ENCODE results near the gene UQCR10.

UQCR10 gene

DNA sequence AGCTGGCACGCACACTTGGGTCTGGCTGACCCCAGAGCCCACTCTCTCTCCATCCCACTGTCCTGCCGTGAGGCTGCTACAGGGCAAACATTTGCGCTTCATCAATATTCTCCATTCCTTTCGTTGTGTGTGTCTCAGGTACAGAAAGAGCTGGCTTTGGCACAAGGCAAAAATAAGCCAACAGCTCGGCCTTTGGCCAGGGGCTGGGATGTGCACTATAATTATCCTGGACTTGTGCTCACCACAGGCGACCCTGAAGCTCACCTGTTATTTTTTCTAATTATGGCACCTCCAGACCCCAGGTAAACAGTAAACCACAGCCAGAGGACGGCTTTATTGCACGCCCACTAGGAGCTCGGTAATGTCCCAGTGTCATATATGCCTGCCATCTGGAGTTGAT is 11.3 kb upstream of the UQCR10 start:
- H3K36me3 ChIP-seq (ENCODE audit: insufficient read depth): no peaks in the 10 kb centered on the region
- H3K4me3 ChIP-seq (IDR thresholded peaks at IDR 0.05; ENCODE audit: insufficient read depth, low read depth, low read length): no peak overlapping the region
- H4K20me1 ChIP-seq (ENCODE audit: insufficient read depth): no peaks in the 10 kb centered on the region
- H2AFZ ChIP-seq (ENCODE audit: low read depth): no peak overlapping the region
- no peak overlapping the region for H3K27ac ChIP-seq
- no peak overlapping the region for H3K9ac ChIP-seq
- no peak overlapping the region for H3K4me2 ChIP-seq
- TF ChIP-seq, protein P1, sequence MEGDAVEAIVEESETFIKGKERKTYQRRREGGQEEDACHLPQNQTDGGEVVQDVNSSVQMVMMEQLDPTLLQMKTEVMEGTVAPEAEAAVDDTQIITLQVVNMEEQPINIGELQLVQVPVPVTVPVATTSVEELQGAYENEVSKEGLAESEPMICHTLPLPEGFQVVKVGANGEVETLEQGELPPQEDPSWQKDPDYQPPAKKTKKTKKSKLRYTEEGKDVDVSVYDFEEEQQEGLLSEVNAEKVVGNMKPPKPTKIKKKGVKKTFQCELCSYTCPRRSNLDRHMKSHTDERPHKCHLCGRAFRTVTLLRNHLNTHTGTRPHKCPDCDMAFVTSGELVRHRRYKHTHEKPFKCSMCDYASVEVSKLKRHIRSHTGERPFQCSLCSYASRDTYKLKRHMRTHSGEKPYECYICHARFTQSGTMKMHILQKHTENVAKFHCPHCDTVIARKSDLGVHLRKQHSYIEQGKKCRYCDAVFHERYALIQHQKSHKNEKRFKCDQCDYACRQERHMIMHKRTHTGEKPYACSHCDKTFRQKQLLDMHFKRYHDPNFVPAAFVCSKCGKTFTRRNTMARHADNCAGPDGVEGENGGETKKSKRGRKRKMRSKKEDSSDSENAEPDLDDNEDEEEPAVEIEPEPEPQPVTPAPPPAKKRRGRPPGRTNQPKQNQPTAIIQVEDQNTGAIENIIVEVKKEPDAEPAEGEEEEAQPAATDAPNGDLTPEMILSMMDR (conservative IDR thresholded peaks at IDR 0.05; ENCODE audit: low read depth, low read length): no peak
- H3K4me1 ChIP-seq (ENCODE audit: low read depth, poor library complexity, severe bottlenecking): no peaks in the 10 kb centered on the region
- H3K27me3 ChIP-seq (ENCODE audit: insufficient read depth, low read depth): no peaks in the 10 kb centered on the region
- no peaks in the 10 kb centered on the region for H3K79me2 ChIP-seq (ENCODE audit: insufficient read depth, low read depth)

DNA sequence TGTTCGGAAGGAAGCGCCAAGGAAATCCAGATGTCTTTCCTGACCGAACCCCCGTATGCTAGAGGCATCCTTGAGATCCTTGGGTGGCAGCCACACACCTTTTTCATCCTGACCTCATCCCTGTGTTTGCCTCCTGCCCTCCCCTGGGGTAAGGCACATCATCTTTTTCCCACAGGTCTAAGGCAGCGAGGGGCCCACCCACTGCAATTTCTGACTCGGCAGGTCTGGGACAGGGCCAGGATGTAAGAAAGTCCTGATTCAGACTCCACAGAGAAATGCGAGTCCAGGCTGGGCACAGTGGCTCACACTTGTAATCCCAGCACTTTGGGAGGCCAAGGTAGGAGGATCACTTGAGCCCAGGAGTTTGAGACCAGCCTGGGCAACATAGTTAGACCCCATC is 10.8 kb upstream of the UQCR10 start:
- no peaks in the 10 kb centered on the region for H3K79me2 ChIP-seq (ENCODE audit: insufficient read depth, low read depth)
- H3K27me3 ChIP-seq (ENCODE audit: insufficient read depth, low read depth): no peaks in the 10 kb centered on the region
- no peak overlapping the region for H3K27ac ChIP-seq
- H3K4me3 ChIP-seq (IDR thresholded peaks at IDR 0.05; ENCODE audit: insufficient read depth, low read depth, low read length): no peak overlapping the region
- no peaks in the 10 kb centered on the region for H3K36me3 ChIP-seq (ENCODE audit: insufficient read depth)
- H3K4me2 ChIP-seq: no peak overlapping the region
- H4K20me1 ChIP-seq (ENCODE audit: insufficient read depth): no peaks in the 10 kb centered on the region
- H3K9ac ChIP-seq: no peak overlapping the region
- TF ChIP-seq, protein P1 (conservative IDR thresholded peaks at IDR 0.05; ENCODE audit: low read depth, low read length): no peak
- no peaks in the 10 kb centered on the region for H3K4me1 ChIP-seq (ENCODE audit: low read depth, poor library complexity, severe bottlenecking)
- no peak overlapping the region for H2AFZ ChIP-seq (ENCODE audit: low read depth)

DNA sequence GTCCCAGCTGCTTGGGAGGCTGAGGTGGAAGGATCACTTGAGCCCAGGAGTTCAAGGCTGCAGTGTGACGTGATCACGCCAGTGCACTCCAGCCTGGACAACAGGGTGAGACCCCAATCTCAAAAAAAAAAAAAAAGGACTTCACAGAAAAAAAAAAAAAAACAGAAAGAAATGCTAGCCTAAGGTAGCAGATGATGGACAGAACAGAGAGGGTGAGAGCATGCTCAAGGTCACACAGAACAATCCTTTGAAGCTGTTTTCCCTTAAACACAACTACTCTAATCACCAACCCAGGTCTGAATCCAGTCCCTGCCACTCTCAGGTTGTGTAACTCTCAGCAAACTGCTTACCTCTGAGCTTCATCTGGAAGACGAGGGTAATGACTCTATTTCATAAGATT is 10.1 kb upstream of the UQCR10 start:
- no peaks in the 10 kb centered on the region for H3K36me3 ChIP-seq (ENCODE audit: insufficient read depth)
- no peaks in the 10 kb centered on the region for H3K4me1 ChIP-seq (ENCODE audit: low read depth, poor library complexity, severe bottlenecking)
- no peaks in the 10 kb centered on the region for H3K27me3 ChIP-seq (ENCODE audit: insufficient read depth, low read depth)

DNA sequence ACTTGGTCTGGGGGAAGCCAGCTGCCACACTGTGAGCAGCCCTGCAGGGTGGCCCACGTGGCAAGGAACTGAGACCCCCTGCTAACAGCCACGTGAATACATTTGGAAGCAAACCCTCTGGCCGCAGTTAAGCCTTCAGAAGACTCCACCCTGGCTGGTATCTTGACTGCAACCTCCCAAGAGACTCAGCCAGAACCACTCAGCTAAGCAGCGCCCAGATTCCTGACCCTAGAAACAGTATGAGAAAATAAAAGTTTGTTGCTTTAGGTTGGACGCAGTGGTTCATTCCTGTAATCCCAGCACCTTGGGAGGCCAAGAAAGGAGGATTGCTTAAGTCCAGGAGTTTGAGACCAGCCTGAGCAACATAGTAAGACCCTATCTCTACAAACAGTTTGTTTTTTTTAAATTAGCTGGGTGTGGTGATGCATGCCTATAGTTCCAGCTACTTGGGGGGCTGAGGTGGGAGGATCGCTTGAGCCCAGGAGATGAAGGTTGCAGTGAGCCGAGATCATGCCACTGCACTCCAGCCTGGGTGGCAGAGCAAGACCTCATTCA is 9.0 kb upstream of the UQCR10 start:
- H3K4me3 ChIP-seq (IDR thresholded peaks at IDR 0.05; ENCODE audit: insufficient read depth, low read depth, low read length): no peak overlapping the region
- TF ChIP-seq, protein P1 (conservative IDR thresholded peaks at IDR 0.05; ENCODE audit: low read depth, low read length): no peak
- no peak overlapping the region for H3K9ac ChIP-seq
- no peak overlapping the region for H3K27ac ChIP-seq
- no peaks in the 10 kb centered on the region for H3K27me3 ChIP-seq (ENCODE audit: insufficient read depth, low read depth)
- H3K4me2 ChIP-seq: no peak overlapping the region
- no peaks in the 10 kb centered on the region for H3K4me1 ChIP-seq (ENCODE audit: low read depth, poor library complexity, severe bottlenecking)
- H3K79me2 ChIP-seq (ENCODE audit: insufficient read depth, low read depth): no peaks in the 10 kb centered on the region
- no peak overlapping the region for H2AFZ ChIP-seq (ENCODE audit: low read depth)
- no peaks in the 10 kb centered on the region for H4K20me1 ChIP-seq (ENCODE audit: insufficient read depth)
- H3K36me3 ChIP-seq (ENCODE audit: insufficient read depth): no peaks in the 10 kb centered on the region

More for the DNA sequence above, 10.1 kb upstream of the UQCR10 start:
- H3K4me3 ChIP-seq (IDR thresholded peaks at IDR 0.05; ENCODE audit: insufficient read depth, low read depth, low read length): no peak overlapping the region
- H4K20me1 ChIP-seq (ENCODE audit: insufficient read depth): no peaks in the 10 kb centered on the region
- H2AFZ ChIP-seq (ENCODE audit: low read depth): no peak overlapping the region
- no peaks in the 10 kb centered on the region for H3K79me2 ChIP-seq (ENCODE audit: insufficient read depth, low read depth)
- no peak overlapping the region for H3K4me2 ChIP-seq
- no peak overlapping the region for H3K9ac ChIP-seq
- TF ChIP-seq, protein P1 (conservative IDR thresholded peaks at IDR 0.05; ENCODE audit: low read depth, low read length): no peak
- no peak overlapping the region for H3K27ac ChIP-seq

Measured in KMS-11 (cell line).